Testis (tissue), 3 donors: ENCODE data around the gene CDH4. TPM values are rescaled to one million over a fixed set of nuclear protein-coding genes. Genes with fewer than 3 reads are reported as not detected.

Experiments used
- DNase-seq: peaks from one replicate; pipeline ENCODE4 v3.0.0-alpha.2; 2019
- H3K27ac ChIP-seq, 2 donors: fragments of 200-600 bp; sonication (generic); one replicate each; pipeline ENCODE4 v1.5.1; 2019
- H3K27me3 ChIP-seq: fragments of 200-600 bp; sonication (generic); one replicate; pipeline ENCODE4 v1.5.1; 2019
- H3K36me3 ChIP-seq: fragments of 200-600 bp; sonication (generic); one replicate; pipeline ENCODE4 v1.5.1; 2017; ENCODE audit warnings: low read depth; ENCODE audit errors: missing control alignments
- H3K4me1 ChIP-seq: fragments of 200-600 bp; sonication (generic); one replicate; pipeline ENCODE4 v1.5.1; 2019
- H3K4me3 ChIP-seq, 2 donors: fragments of 200-600 bp; sonication (generic); one replicate each; pipeline ENCODE4 v1.5.1; 2017 to 2019
- H3K9me3 ChIP-seq: fragments of 200-600 bp; sonication (generic); one replicate; pipeline ENCODE4 v1.5.1; 2017
- POLR2A ChIP-seq: fragments of 450-650 bp; IDR thresholded peaks from one replicate; pipeline ENCODE4 v1.6.1; 2017; ENCODE audit warnings: antibody characterized with exemption, mild to moderate bottlenecking, moderate library complexity
- WGBS, 2 donors: methylation state at CpG; one replicate each; pipeline ENCODE4 v1.1.5; 2018; 5-methylcytosine and 5-hydroxymethylcytosine counted together
- intact Hi-C: fragments of 100-400 bp; cut with DNase I; formaldehyde crosslinking; loops from one replicate; pipeline ENCODE4 v1.15.1; 2023; ENCODE audit warnings: low total_unique reads
- polyA plus RNA-seq: library from polyadenylated mRNA; stranded (reverse); fragments of 350-450 nt; fragmentation: Illumina TruSeq; extraction: RNeasy Lipid Tissue Mini Kit (QIAGEN cat#74804); gene quantifications from one replicate; pipeline ENCODE4 v1.2.3, GENCODE V29; 2014; ENCODE audit warnings: low read depth, low replicate concordance; ENCODE audit not compliant: insufficient read depth
- total RNA-seq, 2 donors: library from RNA; depleted of rRNA; stranded (reverse); fragments of >200 nt; gene quantifications; one replicate each; pipeline ENCODE4 v1.2.3, GENCODE V29; 2016
- TF ChIP-seq, protein P1 (sequence below), 3 experiments: fragments of 450-650 bp in 2 of 3; fragments of 200-600 bp in 1 of 3; sonication (generic) in 1 of 3; IDR thresholded peaks; one replicate each; pipeline ENCODE4 v1.5.1; 2016 to 2019; ENCODE audit warnings: antibody characterized with exemption in 3 of 3, mild to moderate bottlenecking in 2 of 3, moderate library complexity in 1 of 3

CDH4 gene
- total and polyA plus RNA-seq, 3 donors from 2014 or later = 1.4 to 3.3 (median 1.9) TPM

DNA sequence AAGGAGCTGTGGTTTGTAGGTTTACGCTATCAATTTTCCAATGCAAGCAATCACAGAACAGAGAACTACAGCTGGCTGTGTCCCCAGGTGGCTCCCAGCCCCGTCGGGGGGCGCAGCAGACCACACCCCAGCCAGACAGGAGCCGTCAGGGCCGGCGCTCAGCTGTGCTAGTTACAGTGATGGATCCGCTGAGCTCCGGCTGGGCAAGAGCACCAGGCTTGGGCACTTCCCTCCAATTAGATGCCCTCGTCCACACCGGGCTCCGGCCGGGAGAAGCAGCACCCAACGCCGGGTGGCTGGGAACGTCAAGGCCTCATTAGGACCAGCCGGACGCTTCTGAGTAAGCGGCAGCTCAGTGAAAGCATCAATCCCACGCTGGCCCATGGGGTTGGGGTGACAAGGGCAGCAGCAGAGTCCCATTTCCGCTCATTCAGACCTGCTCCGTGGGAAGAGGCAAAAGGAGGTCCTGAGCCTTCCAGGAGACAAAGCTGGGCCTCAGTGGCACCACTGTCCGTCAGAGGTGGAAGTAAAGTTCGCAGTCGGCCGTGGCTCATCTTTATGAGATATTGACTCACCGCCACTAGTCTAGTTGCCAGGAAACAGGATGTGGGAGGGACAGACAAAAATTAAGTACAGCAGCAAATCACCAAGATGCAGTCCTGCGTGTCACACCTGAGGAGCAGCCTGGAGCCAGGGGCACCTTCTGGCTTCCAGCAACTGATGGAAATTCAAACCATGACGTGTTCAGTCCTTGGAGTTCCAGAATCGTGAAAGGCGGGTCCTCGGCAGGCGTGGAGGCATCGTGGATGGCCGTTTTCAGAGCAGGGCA is 649.5 kb downstream of the CDH4 start:
- H3K36me3 ChIP-seq = no peaks in the 10 kb centered on the region
- H3K4me1 ChIP-seq = peaks cover 6% of the 10 kb centered on the region
- H3K4me3 ChIP-seq = no peak overlapping the region
- H3K27me3 ChIP-seq = no peaks in the 10 kb centered on the region
- no peak for DNase-seq
- intact Hi-C loops = no loop called here
- 83 to 84% methylated on average over 14 to 35 of the region's 35 CpGs for WGBS, 2 donors
- TF ChIP-seq, protein P1, sequence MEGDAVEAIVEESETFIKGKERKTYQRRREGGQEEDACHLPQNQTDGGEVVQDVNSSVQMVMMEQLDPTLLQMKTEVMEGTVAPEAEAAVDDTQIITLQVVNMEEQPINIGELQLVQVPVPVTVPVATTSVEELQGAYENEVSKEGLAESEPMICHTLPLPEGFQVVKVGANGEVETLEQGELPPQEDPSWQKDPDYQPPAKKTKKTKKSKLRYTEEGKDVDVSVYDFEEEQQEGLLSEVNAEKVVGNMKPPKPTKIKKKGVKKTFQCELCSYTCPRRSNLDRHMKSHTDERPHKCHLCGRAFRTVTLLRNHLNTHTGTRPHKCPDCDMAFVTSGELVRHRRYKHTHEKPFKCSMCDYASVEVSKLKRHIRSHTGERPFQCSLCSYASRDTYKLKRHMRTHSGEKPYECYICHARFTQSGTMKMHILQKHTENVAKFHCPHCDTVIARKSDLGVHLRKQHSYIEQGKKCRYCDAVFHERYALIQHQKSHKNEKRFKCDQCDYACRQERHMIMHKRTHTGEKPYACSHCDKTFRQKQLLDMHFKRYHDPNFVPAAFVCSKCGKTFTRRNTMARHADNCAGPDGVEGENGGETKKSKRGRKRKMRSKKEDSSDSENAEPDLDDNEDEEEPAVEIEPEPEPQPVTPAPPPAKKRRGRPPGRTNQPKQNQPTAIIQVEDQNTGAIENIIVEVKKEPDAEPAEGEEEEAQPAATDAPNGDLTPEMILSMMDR (IDR thresholded peaks at IDR 0.05) = no peak
- TF ChIP-seq POLR2A = no peak
- no peaks in the 10 kb centered on the region for H3K9me3 ChIP-seq
- no peak overlapping the region for H3K27ac ChIP-seq

DNA sequence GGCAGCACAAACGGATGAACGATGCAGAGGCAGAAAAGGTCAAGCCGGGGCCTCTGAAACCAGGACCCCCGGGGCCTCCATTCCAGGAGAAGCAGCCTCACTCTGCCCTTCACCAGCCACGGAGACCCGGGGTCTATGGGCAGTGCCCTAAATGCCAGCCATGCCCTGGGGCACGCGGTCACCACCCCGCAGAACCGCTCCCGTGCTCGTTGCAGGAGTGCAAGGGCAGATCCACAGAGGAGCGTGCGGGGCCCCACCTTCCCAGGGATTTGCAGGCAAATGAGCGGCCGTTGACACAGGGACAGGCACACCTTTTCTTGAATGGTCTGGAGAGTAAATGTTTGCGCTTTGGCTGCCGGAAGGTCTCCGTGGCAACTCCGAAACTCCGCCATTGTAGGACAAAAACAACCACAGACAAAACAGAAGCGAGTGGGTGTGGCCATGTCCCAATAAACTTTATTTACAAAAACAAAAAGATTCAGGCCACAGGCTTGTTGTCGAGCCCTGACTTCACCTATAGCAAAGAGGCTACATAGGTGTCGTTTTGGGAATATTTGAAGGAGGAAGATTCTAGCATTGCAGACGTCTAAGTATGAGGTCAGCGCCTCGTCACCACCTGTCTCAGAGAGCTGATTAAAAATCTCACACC is 650.3 kb downstream of the CDH4 start:
- Histone ChIP-seq H3K9me3 (no peaks in the 10 kb centered on the region), H3K4me1 (peaks cover 6% of the 10 kb centered on the region), H3K27ac (no peak overlapping the region), H3K27me3 (no peaks in the 10 kb centered on the region), H3K36me3 (no peaks in the 10 kb centered on the region), H3K4me3 (no peak overlapping the region)
- intact Hi-C loops = no loop called here
- WGBS, 2 donors = 92 to 94% methylated on average over 14 to 27 of the region's 27 CpGs
- no peak for DNase-seq
- no peak for TF ChIP-seq POLR2A
- TF ChIP-seq, protein P1 (IDR thresholded peaks at IDR 0.05) = no peak

DNA sequence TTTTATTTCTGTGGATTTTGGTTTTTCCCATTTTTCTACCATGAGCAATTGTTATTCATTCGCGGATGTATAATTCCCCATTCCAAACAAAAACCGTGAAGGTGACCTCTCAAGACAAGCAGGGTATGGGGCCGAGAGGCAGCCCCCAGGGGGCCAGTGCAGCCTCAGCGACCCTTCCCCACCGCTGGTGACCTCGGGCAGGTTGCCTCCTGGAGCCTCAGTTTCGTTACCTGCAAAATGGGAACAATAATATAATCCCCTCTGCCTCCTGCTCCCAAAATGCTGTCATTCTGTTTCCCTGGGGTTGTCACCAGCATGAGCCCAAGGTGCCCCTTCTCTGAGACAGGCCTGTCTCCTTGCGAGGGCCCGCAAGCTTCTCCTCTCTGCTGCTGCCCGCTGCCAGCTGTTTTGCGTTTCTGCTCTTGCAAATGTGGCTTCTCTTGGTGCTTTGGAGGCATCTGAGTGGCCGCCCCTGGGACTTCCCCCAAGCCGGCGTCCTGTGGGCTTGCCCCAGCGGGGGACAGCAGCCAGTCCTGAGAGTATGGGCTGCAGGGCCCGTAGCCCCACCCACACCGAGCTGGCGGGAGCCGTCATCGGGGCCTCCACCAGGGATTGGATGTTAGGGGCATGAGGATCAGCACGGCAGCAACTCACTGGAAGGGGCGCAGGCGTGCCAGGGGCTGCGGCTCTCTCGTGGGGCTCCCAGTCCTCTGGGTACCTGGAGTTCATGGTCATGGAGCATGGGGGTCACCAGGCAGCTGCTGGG is 651.7 kb downstream of the CDH4 start:
- no peak for TF ChIP-seq POLR2A
- TF ChIP-seq, protein P1 (IDR thresholded peaks at IDR 0.05) = no peak
- Histone ChIP-seq H3K4me3 (no peak overlapping the region), H3K27ac (no peak overlapping the region), H3K36me3 (no peaks in the 10 kb centered on the region), H3K4me1 (peaks cover 6% of the 10 kb centered on the region), H3K27me3 (no peaks in the 10 kb centered on the region), H3K9me3 (no peaks in the 10 kb centered on the region)
- DNase-seq = no peak
- 75 to 79% methylated on average over 20 to 25 of the region's 26 CpGs for WGBS, 2 donors
- intact Hi-C loops = no loop called here

DNA sequence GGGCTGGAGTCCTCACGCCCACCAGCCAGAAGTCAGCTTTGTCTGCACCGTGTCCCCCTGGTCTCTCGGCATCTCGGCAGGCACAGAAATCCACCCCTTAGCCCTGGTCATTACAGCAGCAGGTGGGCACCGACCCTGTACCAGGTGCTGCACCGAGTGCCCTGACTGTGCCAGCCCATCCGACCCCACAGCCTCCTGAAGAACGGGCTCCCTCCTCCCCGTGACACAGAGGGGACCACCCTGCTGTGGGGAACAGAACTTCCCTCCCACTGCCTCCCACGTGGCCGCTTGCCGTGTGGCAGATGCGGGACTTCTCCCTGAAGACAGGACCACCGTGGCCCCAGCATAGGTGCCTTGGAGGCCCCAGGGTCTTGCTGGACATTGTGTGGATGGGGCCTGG is 652.4 kb downstream of the CDH4 start:
- no peak overlapping the region for H3K27ac ChIP-seq
- no peaks in the 10 kb centered on the region for H3K27me3 ChIP-seq
- no peaks in the 10 kb centered on the region for H3K9me3 ChIP-seq
- intact Hi-C loops = no loop called here
- H3K36me3 ChIP-seq = no peaks in the 10 kb centered on the region
- H3K4me3 ChIP-seq = no peak overlapping the region
- no peak for DNase-seq
- TF ChIP-seq POLR2A = no peak
- TF ChIP-seq, protein P1 (IDR thresholded peaks at IDR 0.05) = no peak
- WGBS, 2 donors = 72 to 77% methylated on average over 6 to 14 of the region's 14 CpGs
- peaks cover 6% of the 10 kb centered on the region for H3K4me1 ChIP-seq
